PC-9 (cell line): ENCODE data around the gene FOXF1. TPM values are rescaled to one million over a fixed set of nuclear protein-coding genes. Genes with fewer than 3 reads are reported as not detected.

Experiments
- BruUV-seq: library from RNA; stranded (reverse); fragments of 400-500 nt; replicated peaks from 2 replicates; lab custom pipeline; 2021; lab: Mats Ljungman, UMichigan
- CTCF ChIA-PET: fragments of 300-600 bp; sonication (Branson Sonifier 250); formaldehyde crosslinking; loops from one replicate; lab custom pipeline; 2022; ENCODE audit warnings: antibody characterized with exemption; lab: Charles Lee
- POLR2A ChIA-PET: fragments of 300-600 bp; sonication (Branson Sonifier 250); formaldehyde crosslinking; loops from one replicate; lab custom pipeline; 2022; ENCODE audit warnings: antibody characterized with exemption; ENCODE audit not compliant: unreplicated experiment; lab: Charles Lee
- DNase-seq, 2 experiments: peaks; one replicate each; pipeline versions ENCODE4 v3.0.0 to v3.0.0-alpha.2; 2015 to 2022; ENCODE audit warnings: mixed read lengths in 1 of 2
- H2AFZ ChIP-seq: fragments of 200-600 bp; sonication (generic); 2 replicates; pipeline ENCODE4 v1.8.1; 2017; ENCODE audit warnings: antibody characterized with exemption
- H3F3A ChIP-seq: fragments of 200-600 bp; sonication (generic); 2 replicates; pipeline ENCODE4 v1.8.1; 2017; ENCODE audit warnings: antibody characterized with exemption, mild to moderate bottlenecking, low read depth; ENCODE audit not compliant: insufficient read depth
- H3K27ac ChIP-seq: fragments of 200-600 bp; sonication (generic); 2 replicates; pipeline ENCODE4 v1.6.1; 2016; ENCODE audit warnings: mixed run types
- H3K27me3 ChIP-seq: fragments of 200-600 bp; sonication (generic); 2 replicates; pipeline ENCODE4 v1.6.1; 2016; ENCODE audit warnings: low read depth, mixed run types; ENCODE audit not compliant: insufficient read depth
- H3K36me3 ChIP-seq: fragments of 200-600 bp; sonication (generic); 2 replicates; pipeline ENCODE4 v1.6.1; 2016; ENCODE audit warnings: low read depth, mixed run types
- H3K4me1 ChIP-seq: fragments of 200-600 bp; sonication (generic); replicated peaks from 2 replicates; pipeline ENCODE4 v1.6.1; 2016; ENCODE audit warnings: mixed run types; ENCODE audit not compliant: insufficient read depth
- H3K4me2 ChIP-seq: fragments of 200-600 bp; sonication (generic); 2 replicates; pipeline ENCODE4 v1.6.1; 2017; ENCODE audit warnings: mixed run types
- H3K4me3 ChIP-seq: fragments of 200-600 bp; sonication (generic); 2 replicates; pipeline ENCODE4 v1.6.1; 2016; ENCODE audit warnings: mixed run types
- H3K79me2 ChIP-seq: fragments of 200-600 bp; sonication (generic); 2 replicates; pipeline ENCODE4 v1.6.1; 2017; ENCODE audit warnings: low read depth, mixed run types
- H3K9me2 ChIP-seq: fragments of 200-600 bp; sonication (generic); 2 replicates; pipeline ENCODE4 v1.8.1; 2017; ENCODE audit warnings: mild to moderate bottlenecking; ENCODE audit not compliant: insufficient read depth
- H3K9me3 ChIP-seq: fragments of 200-600 bp; sonication (generic); 2 replicates; pipeline ENCODE4 v1.8.1; 2016; ENCODE audit warnings: low read depth; ENCODE audit not compliant: insufficient read depth
- H4K20me1 ChIP-seq: fragments of 200-600 bp; sonication (generic); 2 replicates; pipeline ENCODE4 v1.8.1; 2017; ENCODE audit not compliant: insufficient read depth
- CTCF ChIP-seq: fragments of 200-600 bp; sonication (generic); conservative IDR thresholded peaks from 2 replicates; pipeline ENCODE4 v1.6.1; 2017; ENCODE audit warnings: mixed run types, antibody characterized with exemption, mild to moderate bottlenecking, moderate library complexity
- EZH2 ChIP-seq: fragments of 200-600 bp; sonication (generic); IDR thresholded peaks from 2 replicates; pipeline ENCODE4 v1.8.0; 2017; ENCODE audit warnings: antibody characterized with exemption, low read depth
- intact Hi-C: fragments of 100-400 bp; cut with micrococcal nuclease; formaldehyde crosslinking; loops from one replicate; pipeline ENCODE4 v1.10.0; 2022; ENCODE audit not compliant: unreplicated experiment
- total RNA-seq: library from RNA; stranded (reverse); gene quantifications from 2 replicates; pipeline ENCODE4 v1.2.3, GENCODE V29; 2021

Gene FOXF1
- total RNA-seq, 1 experiment from 2014 or later: not detected

DNA sequence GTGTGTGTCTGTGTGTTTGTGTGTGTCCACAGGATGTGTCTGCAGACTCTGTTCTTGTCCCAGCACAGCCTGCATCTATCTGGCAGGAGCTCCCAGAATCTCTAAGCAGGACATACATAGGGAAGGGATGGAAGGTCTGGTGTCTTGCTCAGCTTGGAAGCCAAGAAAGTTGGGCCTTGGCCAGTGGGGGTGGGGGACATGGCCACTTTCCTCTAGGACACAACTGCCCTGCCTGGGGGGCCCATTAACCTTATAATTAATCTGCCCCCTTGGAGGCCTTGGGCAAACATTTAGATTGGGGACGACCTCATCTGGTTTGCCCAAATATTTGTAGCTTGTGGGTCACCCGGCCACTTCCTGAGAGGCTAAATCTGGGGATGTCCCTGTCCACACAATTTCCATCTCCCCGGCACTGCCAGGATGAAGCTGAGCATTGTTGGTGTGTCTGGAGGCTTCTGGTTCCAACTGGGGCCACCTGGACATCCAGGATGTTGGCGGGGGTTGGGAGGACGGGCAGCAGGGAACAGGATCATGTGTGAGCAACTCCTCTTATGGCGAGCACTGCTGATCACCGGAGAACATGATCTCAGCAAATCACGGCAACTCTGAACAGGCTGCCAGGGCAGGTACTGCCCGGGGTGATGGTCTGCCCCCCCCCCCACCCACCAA lies 17.2 kb upstream of the FOXF1 start:
- CTCF ChIA-PET: no interaction called here
- no peaks in the 10 kb centered on the region for H3K9me3 ChIP-seq
- no peaks in the 10 kb centered on the region for H3K79me2 ChIP-seq
- peaks cover 88% of the 10 kb centered on the region for H3K27me3 ChIP-seq
- intact Hi-C loops: no loop called here
- POLR2A ChIA-PET: no interaction called here
- no peak overlapping the region for H3K27ac ChIP-seq
- no peak overlapping the region for H3K4me3 ChIP-seq
- DNase-seq: no peak
- no peak overlapping the region for H3K4me2 ChIP-seq
- H3K36me3 ChIP-seq: no peaks in the 10 kb centered on the region
- H3K4me1 ChIP-seq: no peaks in the 10 kb centered on the region
- H3F3A ChIP-seq: no peaks in the 10 kb centered on the region
- BruUV-seq: no TSS peak
- TF ChIP-seq EZH2 (no peak), CTCF (no peak)
- no peaks in the 10 kb centered on the region for H3K9me2 ChIP-seq
- no peaks in the 10 kb centered on the region for H4K20me1 ChIP-seq
- H2AFZ ChIP-seq: no peak overlapping the region

DNA sequence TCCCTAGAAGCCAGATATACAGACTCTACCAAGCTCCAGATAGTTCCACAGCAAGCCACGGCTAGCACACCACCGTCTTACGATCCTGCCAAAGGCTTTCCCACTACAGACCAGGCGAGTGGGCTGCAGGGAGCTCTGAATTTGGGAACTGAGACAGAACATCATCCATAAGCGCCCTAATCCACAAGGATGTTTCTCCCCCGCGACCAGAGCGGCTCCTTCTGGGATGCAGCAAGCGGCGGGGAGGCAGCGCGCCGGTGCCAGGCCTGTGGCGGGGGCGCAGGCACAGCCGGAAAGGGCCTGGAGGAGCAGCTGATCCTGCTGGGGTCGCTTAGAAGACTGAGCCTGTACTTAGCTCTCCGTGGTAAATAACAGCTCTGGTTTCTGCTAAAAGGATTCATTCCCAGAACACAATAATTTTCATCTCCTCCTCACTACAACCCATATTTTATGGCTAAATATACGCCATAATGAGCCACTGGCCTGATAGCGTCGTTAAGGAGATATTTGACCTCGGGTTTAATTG lies 16.2 kb upstream of the FOXF1 start:
- Histone ChIP-seq H3K79me2 (no peaks in the 10 kb centered on the region), H3K4me1 (no peaks in the 10 kb centered on the region), H3K9me3 (no peaks in the 10 kb centered on the region), H3F3A (no peaks in the 10 kb centered on the region), H3K9me2 (no peaks in the 10 kb centered on the region), H3K27me3 (peaks cover 88% of the 10 kb centered on the region), H3K4me2 (no peak overlapping the region), H2AFZ (no peak overlapping the region), H3K36me3 (no peaks in the 10 kb centered on the region), H3K4me3 (no peak overlapping the region), H4K20me1 (no peaks in the 10 kb centered on the region), H3K27ac (no peak overlapping the region)
- intact Hi-C loops: no loop called here
- no peak for TF ChIP-seq CTCF
- no peak for TF ChIP-seq EZH2
- ChIA-PET CTCF (no interaction called here), POLR2A (no interaction called here)
- no TSS peak for BruUV-seq
- DNase-seq: no peak

GRCh38 chr16:86494565-86495356 lies 15.6 kb upstream of the FOXF1 start:
- no peak overlapping the region for H2AFZ ChIP-seq
- intact Hi-C loops: no loop called here
- H3K4me1 ChIP-seq: no peaks in the 10 kb centered on the region
- no peaks in the 10 kb centered on the region for H3K9me3 ChIP-seq
- H3K4me2 ChIP-seq: no peak overlapping the region
- no peak overlapping the region for H3K4me3 ChIP-seq
- BruUV-seq: no TSS peak
- TF ChIP-seq EZH2: no peak
- no peaks in the 10 kb centered on the region for H3K36me3 ChIP-seq
- H3K27ac ChIP-seq: no peak overlapping the region
- H4K20me1 ChIP-seq: no peaks in the 10 kb centered on the region
- ChIA-PET POLR2A (no interaction called here), CTCF (no interaction called here)
- H3F3A ChIP-seq: no peaks in the 10 kb centered on the region
- no peaks in the 10 kb centered on the region for H3K9me2 ChIP-seq
- H3K27me3 ChIP-seq: peaks cover 88% of the 10 kb centered on the region
- no peak for DNase-seq
- H3K79me2 ChIP-seq: no peaks in the 10 kb centered on the region
